NT2/D1 (cell line): Measurements from ENCODE around the gene SDR9C7.
"Not testable (repeated sequence)": the region's sequence is repeated elsewhere in the genome, so short reads cannot be mapped to it uniquely, and the experiment has no call there.

Experiments used
- DNase-seq: peaks from one replicate; pipeline ENCODE4 v3.0.0-alpha.2; 2011; ENCODE audit warnings: low read depth, low spot score
- H3K27me3 ChIP-seq: 2 replicates; pipeline ENCODE4 v1.6.0; 2011; ENCODE audit warnings: mild to moderate bottlenecking; ENCODE audit not compliant: insufficient read length, insufficient read depth
- H3K36me3 ChIP-seq: 2 replicates; pipeline ENCODE4 v1.6.1; 2011; ENCODE audit warnings: mild to moderate bottlenecking, low read length, mixed read lengths; ENCODE audit not compliant: insufficient read depth, insufficient read length
- H3K4me1 ChIP-seq: 2 replicates; pipeline ENCODE4 v1.5.1; 2011; ENCODE audit not compliant: insufficient read depth, insufficient read length
- H3K4me3 ChIP-seq: 2 replicates; pipeline ENCODE4 v1.5.1; 2011; ENCODE audit warnings: low read depth; ENCODE audit not compliant: insufficient read length
- H3K9ac ChIP-seq: 2 replicates; pipeline ENCODE4 v1.6.0; 2011; ENCODE audit warnings: low read depth; ENCODE audit not compliant: insufficient read length
- H3K9me3 ChIP-seq: 2 replicates; pipeline ENCODE4 v1.5.1; 2011; ENCODE audit warnings: mild to moderate bottlenecking, low read length; ENCODE audit not compliant: insufficient read depth
- SUZ12 ChIP-seq: IDR thresholded peaks from 2 replicates; pipeline ENCODE4 v1.6.1; 2011; ENCODE audit not compliant: insufficient read length, insufficient read depth; ENCODE audit errors: extremely low read depth
- YY1 ChIP-seq: IDR thresholded peaks from 2 replicates; pipeline ENCODE4 v1.6.1; 2011; ENCODE audit not compliant: insufficient read length, insufficient read depth
- ZNF274 ChIP-seq: IDR thresholded peaks from 2 replicates; pipeline ENCODE4 v1.6.1; 2011; ENCODE audit warnings: mild to moderate bottlenecking, low read depth, low read length

Gene SDR9C7

DNA sequence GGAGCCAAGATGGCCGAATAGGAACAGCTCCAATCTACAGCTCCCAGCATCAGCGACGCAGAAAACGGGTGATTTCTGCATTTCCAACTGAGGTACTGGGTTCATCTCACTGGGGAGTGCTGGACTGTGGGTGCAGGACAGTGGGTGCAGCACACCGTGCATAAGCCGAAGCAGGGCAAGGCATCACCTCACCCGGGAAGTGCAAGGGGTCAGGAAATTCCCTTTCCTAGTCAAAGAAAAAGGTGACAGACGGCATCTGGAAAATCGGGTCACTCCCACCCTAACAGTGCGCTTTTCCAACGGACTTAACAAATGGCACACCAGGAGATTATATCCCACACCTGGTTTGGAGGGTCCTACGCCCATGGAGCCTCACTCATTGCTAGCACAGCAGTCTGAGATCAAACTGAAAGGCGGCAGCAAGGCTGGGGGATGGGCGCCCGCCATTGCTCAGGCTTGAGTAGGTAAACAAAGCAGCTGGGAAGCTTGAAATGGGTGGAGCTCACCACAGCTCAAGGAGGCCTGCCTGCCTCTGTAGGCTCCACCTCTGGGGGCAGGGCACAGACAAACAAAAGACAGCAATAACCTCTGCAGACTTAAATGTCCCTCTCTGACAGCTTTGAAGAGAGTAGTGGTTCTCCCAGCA is 31.9 kb upstream of the SDR9C7 start:
- not testable (repeated sequence) for H3K4me1 ChIP-seq

GRCh38 chr12:56965124-56965523 is 30.9 kb upstream of the SDR9C7 start:
- not testable (repeated sequence) for H3K4me1 ChIP-seq, DNase-seq, H3K36me3 ChIP-seq, H3K27me3 ChIP-seq, H3K4me3 ChIP-seq, H3K9ac ChIP-seq
- peaks cover 10% of the 10 kb centered on the region; the same call in 1 of the 2 replicates for H3K9me3 ChIP-seq

More for the DNA sequence above, 31.9 kb upstream of the SDR9C7 start:
- not testable (repeated sequence) for H3K27me3 ChIP-seq, DNase-seq, H3K36me3 ChIP-seq, H3K9ac ChIP-seq, H3K4me3 ChIP-seq
- H3K9me3 ChIP-seq: peaks cover 10% of the 10 kb centered on the region; the same call in 1 of the 2 replicates

- H3K36me3 ChIP-seq, H3K4me3 ChIP-seq, H3K9ac ChIP-seq, DNase-seq, H3K4me1 ChIP-seq, H3K27me3 ChIP-seq: not testable (repeated sequence)
- H3K9me3 ChIP-seq: peaks cover 18% of the 10 kb centered on the region; the same call in 1 of the 2 replicates
These were observed 29.3 kb upstream of the SDR9C7 start for GRCh38 chr12:56963557-56963956.

DNA sequence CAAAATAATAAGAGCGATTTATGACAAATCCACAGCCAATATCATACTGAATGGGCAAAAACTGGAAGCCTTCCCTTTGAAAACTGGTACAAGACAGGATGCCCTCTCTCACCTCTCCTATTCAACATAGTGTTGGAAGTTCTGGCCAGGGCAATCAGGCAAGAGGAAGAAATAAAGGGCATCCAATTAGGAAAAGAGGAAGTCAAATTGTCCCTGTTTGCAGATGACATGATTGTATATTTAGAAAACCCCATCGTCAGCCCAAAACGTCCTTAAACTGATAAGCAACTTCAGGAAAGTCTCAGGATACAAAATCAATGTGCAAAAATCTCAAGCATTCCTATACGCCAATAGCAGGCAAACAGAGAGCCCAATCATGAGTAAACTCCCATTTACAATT is 28.0 kb upstream of the SDR9C7 start:
- not testable (repeated sequence) for H3K4me1 ChIP-seq, H3K36me3 ChIP-seq, DNase-seq, H3K27me3 ChIP-seq, H3K4me3 ChIP-seq, H3K9ac ChIP-seq
- peaks cover 30% of the 10 kb centered on the region; the same call in 1 of the 2 replicates for H3K9me3 ChIP-seq

GRCh38 chr12:56958422-56958821 is 24.2 kb upstream of the SDR9C7 start:
- H3K9ac ChIP-seq: no peak overlapping the region
- H3K4me1 ChIP-seq: no peaks in the 10 kb centered on the region
- TF ChIP-seq SUZ12 (no peak), YY1 (no peak), ZNF274 (no peak)
- H3K9me3 ChIP-seq: peaks cover 24% of the 10 kb centered on the region; the same call in 1 of the 2 replicates
- no peak overlapping the region for H3K4me3 ChIP-seq
- H3K36me3 ChIP-seq: no peaks in the 10 kb centered on the region
- H3K27me3 ChIP-seq: no peaks in the 10 kb centered on the region
- DNase-seq: no peak

DNA sequence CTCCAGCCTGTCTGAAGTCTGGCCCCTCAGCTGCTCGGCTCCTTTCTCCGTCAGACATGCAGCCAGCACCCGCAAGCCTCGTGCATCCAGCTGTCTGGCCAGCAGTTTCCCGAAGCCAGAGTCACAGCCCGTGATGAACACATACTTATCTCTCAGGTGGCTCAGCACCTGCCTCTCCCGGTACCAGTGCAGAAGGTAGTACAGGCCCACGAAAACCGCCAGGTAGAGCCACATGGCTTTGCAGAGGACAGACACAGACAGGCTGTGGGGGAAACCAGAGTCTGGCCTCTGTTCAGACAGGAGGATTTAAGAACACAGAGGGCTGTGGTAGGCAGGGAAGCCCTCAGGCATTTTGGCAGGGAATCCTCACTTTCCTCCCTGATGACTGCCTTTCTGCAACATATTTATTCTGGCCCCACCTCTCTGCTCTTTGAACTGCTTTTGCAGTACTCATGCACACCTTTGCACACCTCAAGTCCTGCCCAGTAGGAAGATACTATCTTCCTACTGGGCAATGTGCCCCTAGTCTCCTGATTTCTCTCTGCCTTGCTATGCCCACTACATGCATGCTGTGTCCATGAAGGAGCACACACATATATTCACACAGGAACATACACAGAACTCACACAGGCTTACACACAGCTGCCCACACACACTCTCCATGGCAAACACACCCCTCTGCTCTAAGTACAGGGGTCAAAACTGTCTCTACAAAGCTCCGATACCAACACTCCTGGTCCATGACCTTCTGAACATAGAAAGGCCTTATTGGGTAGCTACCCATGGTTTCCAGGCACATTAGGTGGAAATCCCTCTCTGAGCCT is 23.2 kb upstream of the SDR9C7 start, which contains the start of gene RDH16:
Gene RDH16, minus strand, starts transcription at position 380 of the 824 bp plus-strand sequence. Its CDS starts 146 bp downstream, at position 234.
- H3K9me3 ChIP-seq: peaks cover 24% of the 10 kb centered on the region; the same call in 1 of the 2 replicates
- H3K4me3 ChIP-seq: no peak within 1 kb of the TSS
- no peaks in the 10 kb centered on the region for H3K36me3 ChIP-seq
- H3K27me3 ChIP-seq: no peaks in the 10 kb centered on the region
- no peak for TF ChIP-seq ZNF274
- TF ChIP-seq YY1: no peak
- no peak within 1 kb of the TSS for H3K9ac ChIP-seq
- no peaks in the 10 kb centered on the region for H3K4me1 ChIP-seq
- DNase-seq: no peak

GRCh38 chr12:56955631-56956256 is 21.5 kb upstream of the SDR9C7 start:
- H3K4me1 ChIP-seq: no peaks in the 10 kb centered on the region
- H3K9me3 ChIP-seq: peaks cover 24% of the 10 kb centered on the region; the same call in 1 of the 2 replicates
- no peak for DNase-seq
- no peak overlapping the region for H3K4me3 ChIP-seq
- TF ChIP-seq YY1 (no peak), SUZ12 (no peak), ZNF274 (no peak)
- H3K9ac ChIP-seq: no peak overlapping the region
- no peaks in the 10 kb centered on the region for H3K27me3 ChIP-seq
- H3K36me3 ChIP-seq: no peaks in the 10 kb centered on the region
